Measurements from ENCODE around the gene TAF10.

TAF10 gene

GRCh38 chr11:6608726-6609501 lies 3.1 kb downstream of the TAF10 start:
- no peak for DNase-seq (ENCODE audit: low read depth in 2 of 2)

- DNase-seq (ENCODE audit: low read depth in 2 of 2), result no peak
Measured at GRCh38 chr11:6608011-6608410, 4.0 kb downstream of the TAF10 start.

GRCh38 chr11:6607190-6607795 lies 4.7 kb downstream of the TAF10 start:
- DNase-seq (ENCODE audit: low read depth in 2 of 2), result no peak

GRCh38 chr11:6606471-6607189 lies 5.4 kb downstream of the TAF10 start:
- peak; percentile 56 to 66 for DNase-seq (ENCODE audit: low read depth in 2 of 2)

GRCh38 chr11:6604790-6605189 lies 7.2 kb downstream of the TAF10 start:
- no peak for DNase-seq (ENCODE audit: low read depth in 2 of 2)

GRCh38 chr11:6604081-6604626 lies 7.9 kb downstream of the TAF10 start:
- DNase-seq (ENCODE audit: low read depth in 2 of 2), result peak in 1 of 2 donors; percentile 17

GRCh38 chr11:6603287-6604080 lies 8.5 kb downstream of the TAF10 start, which contains the start of the genes ILK and RRP8:
Gene ILK, plus strand, starts transcription at chr11:6603774. Its CDS starts 498 bp downstream, at chr11:6604272.
Gene RRP8, minus strand, starts transcription at chr11:6603616. Its CDS starts 114 bp downstream, at chr11:6603502.
- DNase-seq (ENCODE audit: low read depth in 2 of 2), result peak; percentile 85

GRCh38 chr11:6602096-6602940 lies 9.7 kb downstream of the TAF10 start:
- DNase-seq (ENCODE audit: low read depth in 2 of 2), result no peak

GRCh38 chr11:6601041-6601461 lies 11.0 kb downstream of the TAF10 start:
- no peak for DNase-seq (ENCODE audit: low read depth in 2 of 2)

- no peak for DNase-seq (ENCODE audit: low read depth in 2 of 2)
Measured at GRCh38 chr11:6599881-6600390, 12.1 kb downstream of the TAF10 start.

- DNase-seq (ENCODE audit: low read depth in 2 of 2), result no peak
Measured at GRCh38 chr11:6599449-6599848, 12.6 kb downstream of the TAF10 start.

GRCh38 chr11:6598555-6598954 lies 13.5 kb downstream of the TAF10 start:
- no peak for DNase-seq (ENCODE audit: low read depth in 2 of 2)

GRCh38 chr11:6596239-6596877 lies 15.7 kb downstream of the TAF10 start:
- no peak for DNase-seq (ENCODE audit: low read depth in 2 of 2)

GRCh38 chr11:6594142-6594768 lies 17.8 kb downstream of the TAF10 start:
- no peak for DNase-seq (ENCODE audit: low read depth in 2 of 2)

- no peak for DNase-seq (ENCODE audit: low read depth in 2 of 2)
Measured at GRCh38 chr11:6588018-6588417, 24.0 kb downstream of the TAF10 start.

- DNase-seq (ENCODE audit: low read depth in 2 of 2), result no peak
Measured at GRCh38 chr11:6587360-6587953, 24.6 kb downstream of the TAF10 start.

- DNase-seq (ENCODE audit: low read depth in 2 of 2), result no peak
Measured at GRCh38 chr11:6586434-6587359, 25.3 kb downstream of the TAF10 start.

GRCh38 chr11:6584528-6584927 lies 27.5 kb downstream of the TAF10 start:
- DNase-seq (ENCODE audit: low read depth in 2 of 2), result no peak

Measured in stimulated activated CD8-positive, alpha-beta memory T cell treated with anti-CD3 and anti-CD28 coated beads, Interleukin-15, amount 100 ng/mL, for 48 hours (primary cell).